Keratinocyte (primary cell): Measurements from ENCODE around the gene RRBP1.

Source experiments
- EZH2 ChIP-seq: IDR thresholded peaks from one replicate; pipeline ENCODE4 v1.6.1; 2012; ENCODE audit warnings: inconsistent platforms, mild to moderate bottlenecking, low read length, moderate library complexity
- TF ChIP-seq, protein P1 (sequence below), 3 experiments: IDR thresholded peaks in 1 of 3; conservative IDR thresholded peaks in 1 of 3; optimal IDR thresholded peaks in 1 of 3; 2 replicates in 2 of 3; 3 replicates in 1 of 3; pipeline versions ENCODE3 to v1.5.1; 2011; ENCODE audit warnings: low read length in 3 of 3, mild to moderate bottlenecking in 3 of 3, moderate library complexity in 2 of 3, control low read depth in 1 of 3, inconsistent platforms in 1 of 3; ENCODE audit not compliant: insufficient read depth in 2 of 3; ENCODE audit errors: extremely low read depth in 1 of 3

- TF ChIP-seq, protein P1, sequence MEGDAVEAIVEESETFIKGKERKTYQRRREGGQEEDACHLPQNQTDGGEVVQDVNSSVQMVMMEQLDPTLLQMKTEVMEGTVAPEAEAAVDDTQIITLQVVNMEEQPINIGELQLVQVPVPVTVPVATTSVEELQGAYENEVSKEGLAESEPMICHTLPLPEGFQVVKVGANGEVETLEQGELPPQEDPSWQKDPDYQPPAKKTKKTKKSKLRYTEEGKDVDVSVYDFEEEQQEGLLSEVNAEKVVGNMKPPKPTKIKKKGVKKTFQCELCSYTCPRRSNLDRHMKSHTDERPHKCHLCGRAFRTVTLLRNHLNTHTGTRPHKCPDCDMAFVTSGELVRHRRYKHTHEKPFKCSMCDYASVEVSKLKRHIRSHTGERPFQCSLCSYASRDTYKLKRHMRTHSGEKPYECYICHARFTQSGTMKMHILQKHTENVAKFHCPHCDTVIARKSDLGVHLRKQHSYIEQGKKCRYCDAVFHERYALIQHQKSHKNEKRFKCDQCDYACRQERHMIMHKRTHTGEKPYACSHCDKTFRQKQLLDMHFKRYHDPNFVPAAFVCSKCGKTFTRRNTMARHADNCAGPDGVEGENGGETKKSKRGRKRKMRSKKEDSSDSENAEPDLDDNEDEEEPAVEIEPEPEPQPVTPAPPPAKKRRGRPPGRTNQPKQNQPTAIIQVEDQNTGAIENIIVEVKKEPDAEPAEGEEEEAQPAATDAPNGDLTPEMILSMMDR (optimal IDR thresholded peaks at IDR 0.05 in 1 of 3, IDR thresholded peaks at IDR 0.05 in 1 of 3, conservative IDR thresholded peaks at IDR 0.05 in 1 of 3; ENCODE audit: extremely low read depth in 1 of 3, insufficient read depth in 2 of 3, low read length in 3 of 3): no peak
- no peak for TF ChIP-seq EZH2
Measured at GRCh38 chr20:17657898-17658647, 24.0 kb downstream of the RRBP1 start.
